ENCODE measurements around the gene BTBD3.

- TF ChIP-seq CTCF (IDR thresholded peaks at IDR 0.05; ENCODE audit: insufficient read depth, low read length, poor library complexity, severe bottlenecking) (no peak), EZH2phosphoT487 (conservative IDR thresholded peaks at IDR 0.05; ENCODE audit: low read length) (no peak)
These were observed 35.0 kb upstream of the BTBD3 start for GRCh38 chr20:11882651-11883050.

Data from SU-DHL-6 (cell line).